GM04504 (cell line): ENCODE measurements around the gene JAM2.

ENCODE experiments used
- DNase-seq: peaks from one replicate; pipeline ENCODE4 v3.0.0-alpha.2; 2012; ENCODE audit warnings: low read depth

Gene JAM2

DNA sequence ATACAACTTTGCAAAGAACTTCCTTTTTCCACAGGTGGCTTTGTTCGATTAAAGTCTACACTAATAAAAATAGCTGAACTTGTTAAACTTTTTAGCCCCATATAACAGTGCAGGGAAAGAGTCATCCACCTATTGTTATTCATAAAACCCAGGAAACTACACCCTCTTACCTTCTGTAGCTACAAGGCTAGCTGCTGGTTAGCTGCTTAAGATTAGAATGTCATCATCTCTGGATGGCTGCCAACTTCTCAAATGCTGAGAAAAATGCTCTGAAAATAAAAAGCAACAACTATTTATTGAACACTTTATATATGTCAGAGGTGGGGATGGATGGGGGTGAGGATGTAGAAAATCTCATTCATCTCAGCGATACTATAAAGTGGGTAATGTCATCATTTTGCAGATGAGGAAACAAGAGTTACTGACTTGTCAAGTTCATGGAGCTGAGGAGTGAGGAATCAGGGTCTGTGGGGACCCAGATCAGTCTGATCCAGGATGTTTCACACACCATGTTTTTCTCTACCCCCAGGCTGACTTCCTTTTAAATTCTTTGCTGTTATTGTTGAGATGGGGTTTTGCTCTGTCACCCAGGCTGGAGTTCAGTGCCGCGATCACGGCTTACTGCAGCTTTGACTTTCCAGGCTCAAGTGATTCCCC is 78.6 kb downstream of the JAM2 start:
- DNase-seq, result no peak

DNA sequence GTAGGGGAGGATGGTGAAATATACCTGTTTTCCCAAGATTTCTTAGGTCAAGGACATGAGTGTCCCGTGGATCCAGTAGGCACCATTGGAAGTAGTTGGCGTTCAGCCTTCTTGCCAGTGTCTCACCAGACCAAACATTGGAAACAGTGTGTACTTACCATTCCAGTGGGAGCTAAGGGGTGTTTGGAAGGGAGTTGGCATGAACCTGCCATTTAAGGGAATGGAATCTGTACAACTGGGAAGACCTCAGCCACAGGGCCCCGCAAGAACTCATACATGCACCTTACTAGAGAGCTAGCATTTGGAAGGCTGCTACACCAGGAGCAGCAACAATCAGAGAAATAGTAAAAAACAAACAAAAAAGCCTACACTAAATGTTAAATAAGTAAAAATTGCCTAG is 82.9 kb downstream of the JAM2 start:
- no peak for DNase-seq

DNA sequence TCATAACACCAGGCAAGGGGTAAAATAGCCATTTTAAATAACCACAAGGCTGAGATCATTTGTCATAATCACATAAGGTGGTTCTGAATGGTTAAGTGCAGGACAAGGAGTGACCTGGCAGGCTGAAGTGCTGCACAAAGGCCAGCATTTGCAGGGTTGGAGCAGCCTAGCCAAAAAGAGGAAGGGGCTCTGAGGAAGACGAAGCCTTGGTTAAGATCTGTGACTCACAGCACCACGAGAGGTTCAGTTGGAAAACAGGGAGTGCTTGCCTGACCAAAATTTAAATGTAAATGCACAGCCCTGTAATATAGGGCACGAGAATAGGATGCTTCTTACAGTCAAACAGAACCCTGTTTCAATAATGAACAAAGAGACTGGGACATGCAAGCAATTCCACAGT is 83.6 kb downstream of the JAM2 start:
- DNase-seq, result no peak

DNA sequence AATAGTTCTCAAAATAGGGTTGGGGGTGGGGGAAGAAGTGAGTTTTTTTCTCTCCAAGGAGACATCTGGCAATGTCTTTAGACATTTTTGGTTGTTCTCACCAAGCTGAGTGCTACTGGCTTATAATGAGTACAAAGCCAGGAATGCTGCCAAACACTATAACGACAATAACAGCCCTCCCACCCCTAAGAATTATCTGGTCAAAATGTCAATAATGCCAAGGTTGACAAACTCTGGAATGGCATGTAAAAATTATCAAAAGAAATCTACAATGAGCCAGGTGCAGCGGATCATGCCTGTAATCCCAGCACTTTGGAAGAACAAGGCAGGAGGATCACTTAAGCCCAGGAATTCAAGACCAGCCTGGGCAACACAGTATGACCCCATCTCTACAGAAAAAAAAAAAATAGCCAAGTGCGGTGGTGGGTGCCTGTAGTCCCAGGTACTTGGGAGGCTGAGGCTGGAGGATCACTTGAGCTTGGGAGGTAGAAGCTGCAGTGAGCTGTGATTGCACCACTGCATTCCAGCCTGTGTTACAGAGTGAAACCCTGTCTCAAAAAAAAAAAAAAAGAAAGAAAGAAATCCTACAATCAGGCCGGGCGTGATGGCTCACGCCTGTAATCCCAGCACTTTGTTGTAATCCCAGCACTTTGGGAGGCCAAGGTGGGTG is 93.2 kb downstream of the JAM2 start:
- no peak for DNase-seq

DNA sequence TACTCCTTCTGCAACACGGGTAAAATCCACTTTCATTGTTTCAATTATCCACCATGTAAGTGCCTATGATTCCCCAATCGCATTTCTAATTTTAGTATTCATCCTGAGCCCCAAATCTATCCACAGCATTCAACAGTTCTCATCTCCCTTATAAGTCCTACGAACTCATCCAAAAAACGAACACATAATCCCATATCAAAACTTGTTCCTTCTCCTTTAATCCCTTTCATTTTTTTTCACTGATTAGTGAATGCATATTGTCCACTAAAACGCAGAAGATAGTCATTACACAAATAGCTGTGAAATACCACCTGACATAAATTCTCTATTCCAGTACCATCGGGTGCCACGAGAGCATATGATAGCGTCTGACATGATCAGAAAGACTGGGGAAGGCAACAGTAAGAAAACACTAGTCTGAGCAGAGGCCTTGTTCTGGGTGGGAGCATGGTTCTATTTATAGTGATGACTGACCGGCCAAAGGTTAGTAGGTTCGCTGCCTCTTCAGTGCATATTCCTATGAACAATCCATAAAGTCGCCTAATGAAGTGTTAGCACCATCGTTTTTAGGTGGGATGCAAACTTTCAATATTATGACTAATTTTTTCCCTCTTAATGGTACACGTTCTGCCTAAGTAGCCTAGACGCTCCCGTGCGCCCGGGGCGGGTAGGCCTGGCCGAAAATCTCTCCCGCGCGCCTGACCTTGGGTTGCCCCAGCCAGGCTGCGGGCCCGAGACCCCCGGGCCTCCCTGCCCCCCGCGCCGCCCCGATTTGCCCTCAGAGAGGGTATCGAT is 95.0 kb downstream of the JAM2 start:
- peak; percentile 7 for DNase-seq

DNA sequence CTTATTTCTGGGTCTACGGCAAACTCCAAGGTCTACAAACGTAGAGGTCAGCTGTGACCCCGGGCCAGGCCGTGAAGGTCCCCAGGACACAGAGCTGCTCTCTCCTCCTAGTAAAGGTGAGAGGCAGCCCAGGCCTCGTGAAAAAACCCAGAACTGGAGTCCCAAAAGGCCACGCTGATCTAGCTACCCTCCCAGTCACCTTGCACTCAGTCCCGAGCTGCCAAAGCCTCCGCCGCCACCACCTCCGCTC is 95.5 kb downstream of the JAM2 start:
- no peak for DNase-seq

DNA sequence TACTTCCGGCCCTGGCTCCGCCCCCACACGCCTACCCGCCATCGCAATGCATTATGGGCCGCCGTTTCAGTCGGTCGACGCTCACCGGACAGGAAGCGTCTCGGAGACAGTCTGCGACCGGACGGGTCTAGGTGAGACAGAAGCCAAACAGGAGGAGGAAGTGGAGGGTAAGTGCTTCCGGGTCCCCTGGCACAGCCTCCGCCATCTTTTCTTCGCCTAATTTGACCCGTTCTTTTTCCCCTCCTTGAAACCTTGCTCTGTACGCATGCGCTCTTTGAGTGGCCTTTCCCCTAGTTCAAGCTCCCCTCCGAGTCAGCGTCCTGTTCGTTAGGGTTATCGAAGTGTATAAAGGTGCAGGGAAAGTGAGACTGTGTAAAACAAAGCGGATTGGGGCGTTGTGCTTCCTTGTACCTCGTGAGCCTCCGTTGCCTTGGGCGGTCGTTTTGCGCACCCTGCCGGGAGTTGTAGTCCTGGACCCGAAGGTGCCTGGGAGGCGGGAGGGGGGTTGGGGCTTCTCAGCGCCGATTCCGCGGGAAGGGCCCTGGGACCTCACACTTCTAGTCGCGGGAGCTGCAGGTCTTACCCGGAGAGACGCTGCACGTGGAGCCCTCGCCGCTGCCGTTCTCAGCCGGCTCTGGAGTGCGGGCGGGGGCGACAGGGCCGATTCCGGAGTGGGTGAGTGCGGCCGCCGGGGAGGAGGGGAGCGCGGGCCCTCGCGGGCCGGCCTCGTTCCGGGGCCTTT is 96.0 kb downstream of the JAM2 start, which contains the start of the genes ATP5PF and GABPA:
Gene ATP5PF (minus strand): TSS at position 1 of the 742 bp plus-strand sequence. CDS start 5,110 bp downstream, outside the sequence.
Gene GABPA (plus strand): TSS at position 69 of the 742 bp plus-strand sequence. CDS start 6,627 bp downstream, outside the sequence.
- DNase-seq, result peak; percentile 99

DNA sequence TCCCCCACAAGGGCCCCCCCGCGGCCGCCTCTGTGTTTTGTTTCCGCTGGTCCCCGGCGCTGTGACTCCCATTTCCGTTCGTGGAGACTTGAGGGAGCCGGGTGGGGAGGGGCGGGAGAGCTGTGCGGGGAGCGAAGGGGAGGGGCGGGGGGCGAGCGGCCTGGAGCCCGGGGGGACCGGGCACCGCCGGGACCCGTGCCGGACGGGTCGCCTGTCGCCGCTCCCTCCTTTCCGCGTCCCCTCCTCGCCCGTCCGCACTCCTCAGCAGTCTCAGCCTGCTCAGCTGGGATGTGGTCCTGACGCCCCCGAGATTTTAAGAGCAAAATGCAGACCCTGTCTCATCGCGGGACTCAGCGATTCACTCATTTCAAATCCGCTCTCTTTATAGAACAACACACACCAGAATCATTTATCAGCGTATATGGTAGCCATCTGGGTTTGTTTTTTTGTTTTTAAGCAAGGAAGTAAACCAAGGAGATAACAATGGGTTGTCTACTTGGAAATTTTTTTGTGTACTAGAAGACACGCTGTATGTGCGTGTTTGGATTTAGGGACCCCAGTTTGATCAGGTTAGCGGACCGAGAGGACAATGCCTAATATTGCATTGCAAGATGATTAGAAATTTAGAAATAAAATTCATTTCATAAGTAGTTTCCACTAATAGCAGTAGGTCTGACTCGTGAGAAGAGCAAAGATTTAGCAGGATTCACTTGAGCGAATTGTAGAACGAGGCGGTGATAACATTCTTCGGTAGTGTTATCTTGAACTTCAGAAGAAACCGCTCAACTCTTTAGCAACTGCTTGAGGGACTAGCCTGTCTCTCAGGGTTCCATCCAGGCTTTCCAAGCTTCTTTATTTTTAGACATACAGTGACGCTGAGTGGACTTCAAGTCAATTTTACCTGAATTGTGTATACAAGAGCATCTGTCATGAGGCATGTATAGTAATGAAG is 96.9 kb downstream of the JAM2 start:
- DNase-seq, result peak; percentile 67

DNA sequence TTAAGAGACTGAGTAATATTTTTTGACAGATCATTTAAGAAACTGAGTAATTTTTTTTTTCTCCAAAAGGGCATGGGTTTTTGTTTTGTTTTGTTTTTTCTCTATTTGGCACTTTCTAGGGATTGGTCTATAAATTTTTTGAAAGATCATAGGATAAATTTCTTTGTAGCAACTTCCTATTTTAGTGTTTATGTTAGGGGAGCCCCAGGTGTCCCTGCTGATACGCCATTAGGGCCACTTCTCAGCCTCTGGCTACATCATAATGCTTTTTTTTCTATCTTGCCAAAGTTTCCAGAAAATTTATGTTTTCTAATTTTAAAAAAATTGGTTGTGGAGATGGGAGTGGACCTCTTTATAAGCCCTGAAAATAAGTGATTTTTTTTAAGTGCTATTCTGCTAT is 98.4 kb downstream of the JAM2 start:
- DNase-seq, result no peak

DNA sequence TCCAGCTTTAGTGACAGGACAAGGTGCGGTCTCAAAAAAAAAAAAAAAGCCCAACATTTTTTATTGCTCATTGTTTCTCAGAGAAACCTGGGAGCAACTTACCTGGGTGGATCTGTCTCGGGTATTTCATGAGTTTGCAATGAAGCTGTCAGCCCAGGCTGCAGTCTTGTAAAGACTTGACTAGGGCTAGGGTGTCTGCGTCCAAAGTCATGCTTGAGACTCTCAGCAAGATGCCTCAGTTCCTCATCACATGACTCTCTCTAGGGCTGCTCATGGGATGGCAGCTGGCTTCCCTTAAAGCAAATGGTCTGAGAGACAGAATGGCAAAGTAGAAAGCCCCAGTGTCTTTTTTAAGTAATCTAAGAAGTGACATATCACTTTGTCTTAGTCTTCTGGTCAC is 103.8 kb downstream of the JAM2 start:
- DNase-seq, result no peak

DNA sequence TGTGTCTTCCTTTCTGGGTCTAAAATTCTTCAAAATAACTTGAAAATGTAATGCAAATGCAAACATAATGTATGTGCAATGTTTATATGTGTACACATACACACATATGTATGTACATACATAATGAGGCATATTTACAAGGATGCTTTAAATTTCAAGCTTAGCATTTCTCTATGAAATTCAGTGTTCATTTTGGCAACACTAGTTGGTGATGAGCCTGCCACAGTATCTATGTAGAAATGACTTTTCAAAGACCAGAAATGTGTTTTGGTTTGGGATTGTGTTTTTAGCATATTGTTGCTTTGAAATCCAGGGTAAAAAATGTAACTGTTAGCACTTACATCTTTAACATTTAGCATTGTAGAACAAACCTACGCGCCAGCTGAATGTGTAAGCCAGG is 105.8 kb downstream of the JAM2 start:
- DNase-seq, result no peak

DNA sequence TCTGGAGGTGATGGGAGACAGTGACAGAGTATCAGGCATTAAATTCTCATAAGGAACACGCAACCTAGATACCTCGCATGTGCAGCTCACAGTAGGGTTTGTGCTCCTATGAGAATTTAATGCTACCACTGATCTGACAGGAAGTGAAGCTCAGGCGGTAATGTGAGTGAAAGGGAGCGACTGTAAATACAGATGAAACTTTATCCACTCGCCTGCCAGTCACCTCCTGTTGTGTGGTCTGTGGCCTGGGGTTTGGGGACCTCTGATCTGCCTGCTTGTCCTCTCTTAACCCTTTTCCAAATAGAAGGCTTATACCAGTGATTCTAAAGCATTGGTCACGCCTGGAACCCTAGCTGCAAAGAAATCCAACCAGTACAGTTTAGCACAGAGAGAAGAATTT is 111.0 kb downstream of the JAM2 start:
- no peak for DNase-seq

DNA sequence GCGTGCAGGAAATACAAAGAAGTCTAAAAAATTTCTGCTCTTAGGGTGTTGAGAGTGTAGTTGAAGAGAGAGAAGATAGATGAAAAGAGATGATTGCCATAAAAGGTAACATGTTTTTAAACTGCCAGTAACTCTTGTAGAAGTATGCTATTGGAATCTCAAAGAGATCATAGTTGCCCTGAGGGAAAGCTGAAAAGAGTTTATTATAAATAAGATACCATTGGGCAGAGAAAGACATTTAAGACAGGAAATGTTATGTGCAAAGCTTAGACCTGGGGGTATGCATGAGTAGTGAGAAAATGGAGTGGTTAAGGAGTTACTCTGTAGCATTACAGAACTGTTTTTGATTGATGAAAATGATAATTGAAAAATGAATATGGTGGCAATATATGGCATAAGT is 113.4 kb downstream of the JAM2 start:
- no peak for DNase-seq

DNA sequence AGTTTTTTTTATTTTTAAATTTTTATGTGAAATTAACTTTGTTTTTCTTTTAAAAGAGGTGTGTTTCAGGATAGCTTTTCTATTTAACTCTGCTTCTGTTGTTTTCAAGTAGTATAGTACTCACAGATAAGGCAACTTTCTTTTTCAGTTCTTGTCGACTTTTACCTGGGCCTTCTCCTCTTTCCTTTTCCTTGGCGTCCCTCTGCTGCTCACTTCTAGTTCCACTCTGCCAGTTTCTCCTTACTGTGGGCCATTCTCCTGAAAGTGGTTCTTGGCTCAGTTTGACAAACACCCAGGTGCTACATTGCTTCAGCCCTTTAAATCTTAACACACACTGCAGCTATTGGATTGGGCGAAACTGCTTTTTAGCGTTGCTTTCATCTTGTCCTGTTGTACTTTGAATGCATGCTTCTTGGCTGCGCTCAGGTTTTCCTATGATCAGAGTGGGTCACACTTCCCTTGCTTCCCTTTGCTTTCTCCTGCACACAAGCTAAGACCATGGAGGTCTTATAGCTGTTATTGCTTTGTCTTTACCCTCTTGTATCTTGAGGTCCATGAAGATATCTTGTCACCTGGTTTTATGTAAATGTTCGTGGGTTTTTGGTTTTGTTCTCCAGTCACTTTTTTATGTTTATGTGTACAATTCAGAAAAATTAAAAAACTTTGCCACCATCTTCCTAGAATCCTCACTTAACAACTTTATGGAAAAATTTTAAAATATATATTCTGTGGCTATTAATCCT is 117.3 kb downstream of the JAM2 start:
- DNase-seq, result no peak

DNA sequence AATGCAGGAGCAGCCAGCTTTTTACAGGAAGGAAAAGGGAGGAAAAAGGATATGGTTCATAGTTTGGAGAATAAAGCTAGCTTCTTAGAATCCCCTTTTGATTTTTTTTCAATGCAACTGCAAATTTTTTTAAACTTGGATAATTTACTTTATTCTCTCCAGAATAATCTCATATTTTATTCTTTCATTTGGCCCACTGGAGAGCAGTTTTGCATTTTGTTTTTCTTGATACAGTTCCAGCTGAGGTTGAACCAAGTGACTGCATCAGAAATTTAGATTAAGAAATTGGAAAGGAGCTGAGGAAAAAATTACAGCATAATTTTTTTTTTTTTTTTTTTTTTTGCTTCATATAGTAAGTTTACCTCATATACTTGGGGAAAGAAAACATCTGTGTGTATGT is 118.5 kb downstream of the JAM2 start:
- DNase-seq, result no peak

DNA sequence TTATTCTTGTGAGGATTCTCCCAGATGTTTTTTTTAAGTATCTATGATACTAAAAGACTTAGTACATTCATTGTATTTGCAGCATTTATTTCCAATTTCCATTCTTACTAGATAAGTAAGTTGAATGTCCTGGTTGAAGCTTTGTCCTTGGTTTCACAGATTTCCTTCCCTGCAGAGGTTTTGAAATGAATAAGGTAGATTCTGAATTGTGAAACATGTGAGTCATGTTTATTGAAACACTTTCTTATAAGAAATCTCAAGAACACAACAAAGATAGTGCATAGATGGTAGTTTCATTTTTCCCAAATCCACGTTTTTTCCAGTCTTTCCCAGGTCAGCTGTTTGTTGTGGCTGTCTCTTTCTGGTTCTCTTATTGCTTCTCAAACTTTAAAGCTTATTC is 120.5 kb downstream of the JAM2 start:
- no peak for DNase-seq

DNA sequence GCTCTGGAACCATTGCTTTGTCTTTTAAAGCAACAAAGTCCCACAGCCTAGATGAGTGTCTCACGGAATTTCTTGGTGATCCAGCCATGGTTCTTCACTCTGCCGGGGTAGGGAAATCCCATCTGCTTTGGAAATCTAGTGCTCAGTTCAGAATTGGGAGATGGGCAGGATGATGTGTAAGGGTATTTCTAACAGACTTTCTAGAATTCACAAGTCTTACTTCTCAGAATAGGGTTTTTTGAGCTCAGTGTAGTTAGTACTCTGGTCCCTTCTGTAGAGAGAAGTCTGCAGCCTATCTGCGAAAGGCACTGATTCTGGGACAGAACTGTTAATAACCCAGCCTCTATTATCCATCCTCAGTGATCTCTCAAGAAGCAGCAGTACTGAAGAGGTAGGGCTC is 121.0 kb downstream of the JAM2 start:
- DNase-seq, result no peak

DNA sequence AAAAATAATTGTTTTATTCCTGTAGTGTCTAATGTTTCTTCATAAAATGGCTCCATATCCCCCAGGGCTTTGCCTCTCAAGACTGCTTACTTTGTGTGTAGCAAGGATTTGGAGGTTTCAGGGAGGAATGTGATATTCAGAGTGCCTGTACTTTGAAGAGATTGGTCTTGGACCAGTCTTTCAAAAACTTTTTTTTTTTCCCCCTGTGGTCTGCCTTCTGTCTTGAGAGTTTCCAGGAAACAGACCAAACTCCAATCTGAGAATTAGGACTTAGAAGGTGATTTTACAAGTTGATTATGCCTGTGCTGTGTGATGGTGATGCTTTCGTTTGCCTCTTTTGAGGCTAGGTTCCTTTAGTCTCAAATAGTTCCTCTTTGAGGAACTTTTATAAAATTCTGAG is 121.6 kb downstream of the JAM2 start:
- DNase-seq, result no peak

DNA sequence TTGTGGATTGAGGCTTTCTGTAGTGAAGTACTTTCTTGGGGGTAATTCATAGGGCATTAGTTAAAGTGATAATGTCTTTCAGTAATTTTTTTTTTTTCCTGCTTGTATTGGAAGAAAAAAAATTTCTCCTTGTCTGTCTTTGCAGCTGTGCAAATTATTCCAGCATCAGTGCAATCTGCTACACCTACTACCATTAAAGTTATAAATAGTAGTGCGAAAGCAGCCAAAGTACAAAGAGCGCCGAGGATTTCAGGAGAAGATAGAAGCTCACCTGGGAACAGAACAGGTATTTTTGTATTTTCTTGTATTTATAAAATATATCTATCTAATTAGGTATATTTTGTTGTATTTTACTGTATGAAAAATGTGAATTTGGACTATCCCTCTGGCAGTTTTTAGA is 125.0 kb downstream of the JAM2 start:
- no peak for DNase-seq
